HG03025 (cell line): ENCODE measurements around the gene PITPNM3.
"Not testable (repeated sequence)": the region's sequence is repeated elsewhere in the genome, so short reads cannot be mapped to it uniquely, and the experiment has no call there.

ENCODE experiments used
- ATAC-seq: cut with Tn5 transposase; IDR thresholded peaks from one replicate; pipeline ENCODE4 v1.9.1; 2021; ENCODE audit warnings: mild to moderate bottlenecking, moderate library complexity; ENCODE audit not compliant: unreplicated experiment, low FRiP score

PITPNM3 gene

DNA sequence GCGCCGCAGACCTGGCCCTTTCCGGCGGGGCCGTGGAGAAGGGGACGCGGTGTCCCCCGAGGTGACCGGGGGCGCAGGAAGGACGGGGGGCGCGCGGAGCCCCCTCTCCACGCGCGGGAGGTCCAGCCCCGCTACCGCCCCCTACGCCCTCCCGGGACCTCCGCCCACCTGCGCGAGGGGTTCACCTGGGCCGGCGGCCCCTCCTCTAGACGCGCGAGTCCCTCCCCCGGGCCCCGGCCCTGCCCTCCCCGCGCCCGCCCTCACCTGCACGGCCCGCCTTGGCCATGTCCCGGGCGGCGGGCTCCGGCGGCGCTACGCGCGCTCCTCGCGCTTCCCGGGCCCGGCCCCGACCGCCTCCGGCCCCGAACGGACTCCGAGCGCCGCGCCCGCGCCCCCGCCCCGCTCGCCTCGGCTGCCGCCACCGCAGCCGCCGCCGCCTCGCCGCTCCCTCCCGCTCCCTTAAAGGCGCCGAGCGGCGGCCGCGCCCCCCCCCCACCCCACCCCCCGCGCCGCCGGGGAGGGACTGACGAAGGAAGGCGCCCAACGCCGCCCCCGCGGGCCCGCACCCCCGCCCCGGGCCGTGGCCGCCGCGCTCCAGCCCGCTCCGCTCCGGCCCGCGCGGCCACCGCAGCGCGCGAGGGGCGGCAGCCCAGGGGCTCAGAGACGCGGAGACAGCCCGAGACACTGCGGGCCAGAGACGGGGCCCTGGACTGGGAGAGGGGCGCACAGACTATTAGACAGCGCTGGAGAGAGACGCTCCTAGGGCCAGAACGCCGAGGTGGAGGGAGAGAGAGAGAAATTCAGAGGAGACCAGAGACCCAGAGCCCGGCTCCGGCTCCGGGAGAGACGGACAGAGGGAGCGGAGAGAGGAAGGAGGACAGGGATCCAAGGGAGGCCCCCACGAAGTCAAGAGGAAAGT, at the start of gene PITPNM3:
Gene PITPNM3, minus strand, starts transcription at position 435 of the 919 bp plus-strand sequence. Its CDS starts 149 bp downstream, at position 286.
- ATAC-seq = no peak

- no peak for ATAC-seq
Measured at GRCh38 chr17:6605142-6605541, 48.8 kb upstream of the PITPNM3 start.

DNA sequence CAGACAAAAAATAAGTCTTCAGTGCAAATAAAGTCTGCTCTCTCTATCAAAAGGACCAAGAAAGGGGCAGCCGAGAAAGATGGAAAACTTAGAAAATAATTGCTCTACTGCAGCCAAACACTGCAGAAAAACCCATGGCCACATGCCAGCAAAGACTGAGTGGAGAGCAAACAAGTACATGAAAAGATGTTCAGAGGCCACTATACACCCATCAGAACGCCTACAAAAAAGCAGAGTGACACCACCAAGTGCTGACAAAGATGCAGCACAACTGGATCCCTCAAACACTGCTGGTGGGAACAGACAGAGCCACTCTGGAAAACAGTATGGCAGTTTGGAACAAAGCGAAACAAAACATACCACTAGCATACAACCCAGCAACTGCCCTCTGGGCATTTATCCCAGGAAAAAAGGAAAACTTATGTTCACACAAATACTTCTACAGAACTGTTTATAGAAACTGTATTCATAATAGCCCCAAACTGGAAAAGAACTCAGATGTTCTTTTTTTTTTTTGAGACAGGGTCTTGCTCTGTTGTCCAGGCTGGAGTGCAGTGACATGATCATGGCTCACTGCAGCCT, 47.5 kb upstream of the PITPNM3 start:
- ATAC-seq = no peak

DNA sequence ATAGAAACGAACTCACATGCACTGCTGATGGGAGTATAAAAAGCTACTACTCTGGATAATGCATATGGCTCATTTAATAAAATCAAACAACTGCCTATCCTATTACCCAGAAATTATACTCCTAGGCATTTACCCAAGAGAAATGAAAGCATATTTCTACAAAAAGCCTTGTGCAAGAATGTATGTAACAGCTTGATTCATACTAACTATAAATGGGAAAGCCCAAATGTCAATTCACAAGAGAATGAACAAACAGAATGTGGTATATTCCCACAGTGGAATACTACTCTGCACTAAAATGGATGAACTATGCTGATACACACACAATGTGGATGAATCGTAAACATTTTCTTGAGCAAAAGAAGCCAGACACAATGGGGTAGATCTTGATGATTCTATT, 45.8 kb upstream of the PITPNM3 start:
- no peak for ATAC-seq

DNA sequence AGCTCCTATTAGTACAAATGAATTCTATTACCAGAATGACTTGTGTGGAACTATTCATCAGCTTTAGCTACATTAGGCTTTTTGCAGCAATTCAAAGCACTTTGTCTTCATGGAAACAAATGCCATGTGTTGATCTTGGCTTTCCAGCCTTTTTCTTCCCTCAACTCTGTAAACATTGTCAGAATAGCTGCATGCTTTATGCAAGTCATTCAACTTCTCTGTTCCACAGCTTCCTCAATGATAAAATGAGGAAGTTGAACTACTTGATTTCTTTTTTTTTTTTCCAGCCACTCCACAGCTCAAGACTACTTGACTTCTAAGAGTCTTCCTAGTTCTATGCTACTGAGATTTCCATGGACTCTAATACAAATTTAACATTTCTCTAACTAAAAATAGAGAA, 43.0 kb upstream of the PITPNM3 start:
- ATAC-seq = no peak

DNA sequence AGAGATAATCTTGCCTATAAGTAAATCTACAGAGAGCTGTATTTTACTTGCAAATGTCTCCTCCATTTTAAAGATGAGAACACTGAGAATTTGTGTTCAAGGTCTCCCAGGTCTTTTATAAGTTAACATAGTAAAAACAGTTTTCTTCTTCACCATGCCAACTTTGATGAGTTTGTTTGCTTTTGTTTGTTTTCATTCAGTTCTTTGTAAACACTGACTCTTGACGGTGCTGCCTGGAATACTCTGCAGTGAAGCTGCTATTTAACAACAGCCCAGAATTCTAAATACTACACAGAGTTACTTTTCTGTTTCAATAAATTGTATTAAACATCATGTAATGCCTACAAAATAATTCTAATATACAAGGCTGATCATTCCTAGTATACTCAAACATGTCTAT, 41.4 kb upstream of the PITPNM3 start:
- ATAC-seq = no peak

- ATAC-seq = no peak
Measured at GRCh38 chr17:6596941-6597340, 40.6 kb upstream of the PITPNM3 start.

DNA sequence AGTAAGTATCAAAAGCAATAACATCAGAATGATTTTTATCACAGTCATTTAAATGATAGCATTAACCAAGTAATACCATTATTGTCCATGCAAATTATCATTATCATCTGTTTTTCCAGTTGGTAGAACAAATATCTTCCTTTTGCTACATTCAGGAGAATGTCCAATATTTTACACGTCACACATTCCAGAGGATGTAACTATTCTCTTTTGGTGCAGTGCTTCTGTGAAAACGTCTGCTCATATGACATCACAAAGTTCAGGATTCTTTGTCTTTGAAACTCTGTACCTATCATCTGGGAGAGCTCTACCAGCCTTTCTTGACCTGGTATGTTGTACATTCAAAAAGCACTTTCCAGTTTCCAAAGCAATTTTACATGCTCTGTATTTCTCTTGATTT, 40.2 kb upstream of the PITPNM3 start:
- no peak for ATAC-seq

- no peak for ATAC-seq
Measured at GRCh38 chr17:6596081-6596480, 39.7 kb upstream of the PITPNM3 start.

DNA sequence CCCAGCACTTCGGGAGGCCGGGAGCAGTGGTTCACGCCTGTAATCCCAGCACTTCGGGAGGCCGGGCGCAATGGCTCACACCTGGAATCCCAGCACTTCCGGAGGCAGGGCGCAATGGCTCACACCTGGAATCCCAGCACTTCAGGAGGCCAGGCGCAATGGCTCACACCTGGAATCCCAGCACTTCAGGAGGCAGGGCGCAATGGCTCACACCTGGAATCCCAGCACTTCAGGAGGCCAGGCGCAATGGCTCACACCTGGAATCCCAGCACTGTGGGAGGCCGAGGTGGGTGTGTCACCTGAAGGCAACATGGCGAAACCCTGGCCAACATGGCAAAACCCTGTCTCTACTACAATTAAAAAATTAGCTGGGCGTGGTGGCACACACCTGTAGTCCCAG, 37.0 kb upstream of the PITPNM3 start:
- ATAC-seq = not testable (repeated sequence)

DNA sequence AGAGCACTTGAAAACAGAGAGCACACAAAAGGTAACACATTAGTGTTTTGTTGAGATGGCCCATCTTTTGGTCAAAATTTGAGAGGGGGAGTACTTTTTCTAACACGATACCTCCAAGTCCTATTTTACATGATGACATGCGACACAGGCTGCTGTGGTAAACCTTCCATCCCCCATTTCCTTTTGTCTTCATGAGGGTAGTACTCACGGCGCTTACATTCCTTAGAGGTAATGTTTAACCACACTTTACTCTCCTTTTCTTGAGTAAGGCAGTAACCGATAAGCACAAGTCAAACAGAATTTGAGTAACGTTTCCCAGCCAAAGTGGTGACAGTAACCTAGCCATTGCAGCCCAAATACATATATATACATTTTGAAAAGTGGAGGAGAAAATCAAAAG, 35.8 kb upstream of the PITPNM3 start:
- no peak for ATAC-seq

DNA sequence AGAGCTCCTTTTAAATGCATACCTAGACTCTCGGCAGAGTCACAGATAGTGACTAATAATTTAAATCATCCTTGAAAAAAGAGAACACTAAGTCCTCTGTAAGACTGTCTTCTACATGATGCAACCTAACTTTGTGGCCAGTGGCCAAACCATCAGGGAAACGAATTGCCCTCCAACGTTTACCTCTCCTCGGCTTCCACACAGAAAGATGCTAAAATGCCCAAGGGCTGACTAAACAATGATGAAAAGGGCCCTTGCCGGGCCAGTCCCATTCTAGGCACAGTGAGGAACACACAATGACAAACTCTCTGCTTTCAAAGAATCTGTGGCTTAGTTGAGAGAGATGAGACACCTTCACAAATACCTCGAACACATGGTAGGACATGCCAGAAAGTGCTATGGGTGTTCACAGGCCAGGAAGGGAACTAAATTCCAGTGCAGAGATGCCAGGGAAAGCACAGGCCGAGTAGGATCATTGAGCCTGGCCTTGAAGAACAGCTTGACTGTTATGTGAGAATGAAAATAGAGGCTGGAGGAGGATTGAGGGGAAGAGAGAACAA, 35.3 kb upstream of the PITPNM3 start:
- ATAC-seq = no peak

DNA sequence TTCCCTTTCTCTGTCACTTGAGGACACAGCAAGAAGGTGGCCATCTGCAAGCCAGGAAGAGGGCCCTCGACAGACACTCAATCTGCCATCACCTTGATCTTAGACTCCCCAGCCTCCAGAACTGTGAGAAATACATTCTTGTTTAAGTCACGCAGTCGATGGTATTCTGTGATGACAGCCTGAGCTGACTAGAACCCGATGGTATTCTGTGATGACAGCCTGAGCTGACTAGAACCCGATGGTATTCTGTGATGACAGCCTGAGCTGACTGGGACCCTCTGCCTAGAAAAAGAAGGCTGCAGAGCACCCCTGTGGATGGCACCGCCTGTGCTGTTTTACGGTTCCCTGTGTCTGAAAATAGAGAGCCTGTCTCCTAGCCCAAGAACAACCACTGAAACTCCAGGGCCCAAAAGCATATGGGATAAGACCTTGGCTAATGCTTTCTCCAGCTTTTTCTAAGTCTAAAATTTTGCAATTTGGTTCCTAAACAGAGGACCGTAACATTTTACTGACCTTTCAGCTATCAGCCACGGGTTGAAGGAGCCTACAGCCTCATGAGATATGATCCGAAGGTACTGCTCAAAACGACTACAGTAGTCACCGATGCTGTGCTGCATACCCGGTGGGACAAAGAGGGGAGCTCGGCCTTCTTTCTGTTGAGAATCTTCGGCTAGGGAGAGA, 33.1 kb upstream of the PITPNM3 start:
- no peak for ATAC-seq

DNA sequence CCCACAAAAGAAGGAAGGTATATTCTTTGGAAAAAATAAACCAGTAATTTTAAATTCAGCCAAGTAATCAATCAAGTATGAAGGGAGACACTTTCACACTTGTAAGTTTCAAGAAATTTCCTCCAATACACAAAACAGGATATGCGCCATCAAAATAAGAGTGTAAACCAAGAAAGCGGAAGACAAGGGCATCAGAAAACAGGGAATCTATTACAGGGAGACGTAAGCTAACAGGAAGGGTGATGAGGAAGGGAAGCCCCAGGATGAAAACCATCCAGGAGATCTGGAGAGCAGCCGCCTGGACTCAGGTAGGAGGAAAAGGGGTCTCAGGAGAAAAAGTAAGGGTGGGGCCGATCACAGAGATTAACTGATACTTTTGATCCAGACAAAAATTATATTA, 31.8 kb upstream of the PITPNM3 start:
- no peak for ATAC-seq

GRCh38 chr17:6587310-6587709, 31.0 kb upstream of the PITPNM3 start:
- ATAC-seq = no peak

DNA sequence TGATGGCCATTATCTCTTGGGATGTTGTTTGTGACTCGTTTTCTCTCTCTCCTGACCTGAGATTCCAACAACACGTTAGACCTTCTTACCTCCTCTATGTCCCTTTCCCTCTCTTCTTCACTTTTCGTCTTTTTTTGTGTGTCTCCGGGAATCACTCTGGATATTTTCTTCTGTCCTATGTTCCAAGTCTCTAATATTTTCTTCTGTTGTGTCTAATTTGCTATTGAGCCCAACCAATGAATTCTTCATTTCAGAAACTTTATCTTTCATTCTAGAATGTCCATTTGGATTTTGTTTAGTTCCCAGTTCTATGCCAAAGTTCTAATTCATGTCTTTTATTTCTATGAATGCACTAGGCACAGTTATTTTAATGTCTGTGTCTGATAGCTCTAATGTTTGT, 27.1 kb upstream of the PITPNM3 start:
- ATAC-seq = no peak

GRCh38 chr17:6580625-6581024, 24.3 kb upstream of the PITPNM3 start:
- ATAC-seq = no peak

DNA sequence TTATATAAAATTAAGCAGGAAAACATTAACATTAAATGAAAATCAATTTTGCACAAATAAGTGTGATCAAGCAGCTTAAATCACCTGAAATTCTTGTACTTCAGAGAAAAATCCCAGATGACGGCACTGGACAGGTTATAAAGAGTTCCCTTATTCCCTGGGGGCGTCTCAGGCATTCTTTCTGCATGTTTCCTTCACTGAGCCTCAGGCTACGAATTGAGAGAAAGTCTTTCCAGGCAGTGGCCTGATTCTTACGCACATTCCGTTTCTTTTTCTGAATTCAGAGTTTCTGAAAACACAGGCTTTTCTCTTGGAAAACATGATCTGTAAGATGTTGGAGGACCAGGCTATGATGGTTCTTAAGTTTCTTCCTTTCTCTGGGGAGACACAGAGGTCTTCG, 22.1 kb upstream of the PITPNM3 start:
- ATAC-seq = no peak

- no peak for ATAC-seq
Measured at GRCh38 chr17:6577686-6578263, 21.4 kb upstream of the PITPNM3 start.

DNA sequence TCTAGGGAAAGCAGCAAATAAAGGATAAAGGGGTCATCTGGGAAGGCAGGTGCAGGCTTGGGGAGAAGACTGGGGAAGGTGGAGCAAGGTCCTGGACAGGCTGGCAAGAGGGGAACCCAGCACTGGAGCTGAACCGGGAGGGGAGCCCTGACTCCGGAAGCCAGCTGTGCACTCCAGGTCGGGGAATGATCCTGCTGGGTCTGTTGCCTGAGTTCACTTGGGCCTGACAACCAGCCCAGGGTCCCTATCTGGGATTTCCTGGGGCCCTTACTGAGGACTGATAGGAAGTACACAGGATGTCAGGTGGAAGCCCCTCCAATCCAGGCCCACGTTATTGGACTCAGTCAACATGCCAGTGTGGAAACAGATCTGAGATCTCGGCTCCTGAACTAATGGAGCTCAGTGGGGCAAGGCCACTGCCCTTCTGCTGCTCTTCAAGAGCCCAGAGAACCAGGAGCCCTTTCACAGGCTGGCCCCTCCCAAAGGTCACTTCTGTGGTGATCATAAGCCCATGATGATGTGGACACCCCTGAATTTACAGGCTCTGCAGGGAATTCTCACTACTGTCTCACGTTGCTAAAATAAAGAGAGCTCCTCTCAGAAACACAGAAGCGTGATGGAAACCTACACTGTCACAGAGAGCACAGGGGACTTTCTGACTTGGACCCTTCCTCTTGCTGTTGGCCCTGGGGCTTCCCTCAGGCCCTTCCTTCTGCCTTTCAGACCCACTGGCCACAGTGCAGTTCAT, 19.9 kb upstream of the PITPNM3 start:
- ATAC-seq = no peak
